Stromal cell of bone marrow (primary cell): Measurements from ENCODE around the gene ZNF594.
"Not testable (repeated sequence)": the region's sequence is repeated elsewhere in the genome, so short reads cannot be mapped to it uniquely, and the experiment has no call there.

Experiments used
- DNase-seq: peaks from one replicate; pipeline ENCODE4 v3.0.0-alpha.2; 2012; ENCODE audit warnings: low read depth

ZNF594 gene

GRCh38 chr17:5201011-5201410 is 9.3 kb upstream of the ZNF594 start:
- DNase-seq = no peak

GRCh38 chr17:5200360-5200759 is 8.7 kb upstream of the ZNF594 start:
- DNase-seq = no peak

GRCh38 chr17:5198472-5198871 is 6.8 kb upstream of the ZNF594 start:
- no peak for DNase-seq

GRCh38 chr17:5194346-5194745 is 2.7 kb upstream of the ZNF594 start:
- no peak for DNase-seq

GRCh38 chr17:5184288-5184687 is 7.4 kb downstream of the ZNF594 start:
- DNase-seq = no peak

GRCh38 chr17:5183410-5183793 is 8.3 kb downstream of the ZNF594 start:
- no peak for DNase-seq

- DNase-seq = no peak
Observed at GRCh38 chr17:5182597-5183409, 8.9 kb downstream of the ZNF594 start.

GRCh38 chr17:5181509-5182305 is 10.0 kb downstream of the ZNF594 start:
- DNase-seq = no peak

- no peak for DNase-seq
Observed at GRCh38 chr17:5179003-5179402, 12.7 kb downstream of the ZNF594 start.

- DNase-seq = not testable (repeated sequence)
Observed at GRCh38 chr17:5175027-5175426, 16.6 kb downstream of the ZNF594 start.

- DNase-seq = peak; percentile 2
Observed at GRCh38 chr17:5165791-5166564, 25.7 kb downstream of the ZNF594 start.

- no peak for DNase-seq
Observed at GRCh38 chr17:5164436-5164835, 27.2 kb downstream of the ZNF594 start.

- DNase-seq = not testable (repeated sequence)
Observed at GRCh38 chr17:5161793-5162192, 29.9 kb downstream of the ZNF594 start.

GRCh38 chr17:5160702-5161101 is 31.0 kb downstream of the ZNF594 start:
- not testable (repeated sequence) for DNase-seq

GRCh38 chr17:5146122-5146521 is 45.5 kb downstream of the ZNF594 start:
- DNase-seq = not testable (repeated sequence)

GRCh38 chr17:5142877-5143276 is 48.8 kb downstream of the ZNF594 start:
- not testable (repeated sequence) for DNase-seq

- no peak for DNase-seq
Observed at GRCh38 chr17:5139458-5139732, 52.3 kb downstream of the ZNF594 start.

GRCh38 chr17:5138616-5139457 is 52.8 kb downstream of the ZNF594 start:
- DNase-seq = no peak

GRCh38 chr17:5138198-5138544 is 53.5 kb downstream of the ZNF594 start:
- DNase-seq = not testable (repeated sequence)

GRCh38 chr17:5137511-5138197 is 54.0 kb downstream of the ZNF594 start:
- DNase-seq = not testable (repeated sequence)
